DMS53 treated with DMSO at 0.1 percent for 48 hours (cell line): ENCODE data around the gene ZBTB49.
A peak's percentile ranks its signal among the peaks of the same experiment; 100 is the strongest.
"Not testable (repeated sequence)": the region's sequence is repeated elsewhere in the genome, so short reads cannot be mapped to it uniquely, and the experiment has no call there.

Experiments used
- DNase-seq: peaks from one replicate; lab custom pipeline; 2025; ENCODE audit not compliant: unreplicated experiment; lab: John Stamatoyannopoulos, UW

Gene ZBTB49

GRCh38 chr4:4323705-4324534 lies 33.9 kb downstream of the ZBTB49 start:
- DNase-seq: no peak

GRCh38 chr4:4325321-4325720 lies 35.3 kb downstream of the ZBTB49 start:
- DNase-seq: no peak

GRCh38 chr4:4326166-4326565 lies 36.1 kb downstream of the ZBTB49 start:
- DNase-seq: no peak

- peak; percentile 64 for DNase-seq
Measured at GRCh38 chr4:4327652-4328121, 37.6 kb downstream of the ZBTB49 start.

- no peak for DNase-seq
Measured at GRCh38 chr4:4328206-4328605, 38.2 kb downstream of the ZBTB49 start.

- DNase-seq: no peak
Measured at GRCh38 chr4:4328840-4329239, 38.8 kb downstream of the ZBTB49 start.

- no peak for DNase-seq
Measured at GRCh38 chr4:4329496-4329895, 39.4 kb downstream of the ZBTB49 start.

- DNase-seq: no peak
Measured at GRCh38 chr4:4330794-4331193, 40.7 kb downstream of the ZBTB49 start.

GRCh38 chr4:4332529-4332928 lies 42.5 kb downstream of the ZBTB49 start:
- no peak for DNase-seq

GRCh38 chr4:4333265-4333706 lies 43.2 kb downstream of the ZBTB49 start:
- peak; percentile 48 for DNase-seq

GRCh38 chr4:4334798-4335520 lies 44.9 kb downstream of the ZBTB49 start:
- DNase-seq: peak; percentile 86

GRCh38 chr4:4338210-4339001 lies 48.4 kb downstream of the ZBTB49 start:
- no peak for DNase-seq

GRCh38 chr4:4339504-4340085 lies 49.5 kb downstream of the ZBTB49 start:
- no peak for DNase-seq

GRCh38 chr4:4341861-4342650 lies 52.0 kb downstream of the ZBTB49 start:
- DNase-seq: no peak

- DNase-seq: no peak
Measured at GRCh38 chr4:4343038-4343437, 53.0 kb downstream of the ZBTB49 start.

- DNase-seq: peak; percentile 15
Measured at GRCh38 chr4:4344915-4345527, 55.0 kb downstream of the ZBTB49 start.

- DNase-seq: no peak
Measured at GRCh38 chr4:4347585-4347984, 57.5 kb downstream of the ZBTB49 start.

GRCh38 chr4:4348585-4348984 lies 58.5 kb downstream of the ZBTB49 start:
- not testable (repeated sequence) for DNase-seq

GRCh38 chr4:4349867-4350266 lies 59.8 kb downstream of the ZBTB49 start:
- no peak for DNase-seq

GRCh38 chr4:4350909-4351308 lies 60.9 kb downstream of the ZBTB49 start:
- no peak for DNase-seq
